NCI-H187 treated with DMSO at 0.1 percent for 48 hours (cell line): ENCODE results near the gene GHITM.

Experiments
- DNase-seq: peaks from one replicate; lab custom pipeline; 2025; lab: John Stamatoyannopoulos, UW

Gene GHITM

GRCh38 chr10:84201244-84201606, 61.9 kb downstream of the GHITM start:
- no peak for DNase-seq

- DNase-seq: no peak
Observed at GRCh38 chr10:84201682-84202081, 62.4 kb downstream of the GHITM start.

- no peak for DNase-seq
Observed at GRCh38 chr10:84202349-84202748, 63.0 kb downstream of the GHITM start.
